GM19452 (cell line): Measurements from ENCODE around the gene MRGPRG.

ENCODE experiments used
- ATAC-seq: cut with Tn5 transposase; IDR thresholded peaks from one replicate; pipeline ENCODE4 v1.9.1; 2021; ENCODE audit not compliant: unreplicated experiment

Gene MRGPRG

GRCh38 chr11:3195251-3196160, 23.1 kb downstream of the MRGPRG start:
- ATAC-seq: no peak

- no peak for ATAC-seq
Measured at GRCh38 chr11:3194016-3194816, 24.4 kb downstream of the MRGPRG start.

- ATAC-seq: no peak
Measured at GRCh38 chr11:3193373-3194015, 25.1 kb downstream of the MRGPRG start.

GRCh38 chr11:3192511-3193372, 25.9 kb downstream of the MRGPRG start:
- ATAC-seq: no peak

GRCh38 chr11:3191586-3192324, 26.9 kb downstream of the MRGPRG start:
- no peak for ATAC-seq

- no peak for ATAC-seq
Measured at GRCh38 chr11:3190600-3190999, 28.0 kb downstream of the MRGPRG start.

- no peak for ATAC-seq
Measured at GRCh38 chr11:3189886-3190583, 28.6 kb downstream of the MRGPRG start.

- ATAC-seq: no peak
Measured at GRCh38 chr11:3189196-3189843, 29.3 kb downstream of the MRGPRG start.

GRCh38 chr11:3188496-3189195, 30.0 kb downstream of the MRGPRG start:
- ATAC-seq: no peak

GRCh38 chr11:3186166-3186953, 32.3 kb downstream of the MRGPRG start:
- no peak for ATAC-seq

- no peak for ATAC-seq
Measured at GRCh38 chr11:3184732-3185347, 33.8 kb downstream of the MRGPRG start.

GRCh38 chr11:3183523-3183922, 35.1 kb downstream of the MRGPRG start:
- no peak for ATAC-seq

- no peak for ATAC-seq
Measured at GRCh38 chr11:3182462-3182852, 36.2 kb downstream of the MRGPRG start.

- no peak for ATAC-seq
Measured at GRCh38 chr11:3181725-3182461, 36.7 kb downstream of the MRGPRG start.

- ATAC-seq: no peak
Measured at GRCh38 chr11:3180869-3181268, 37.7 kb downstream of the MRGPRG start.

- ATAC-seq: no peak
Measured at GRCh38 chr11:3178349-3178748, 40.3 kb downstream of the MRGPRG start.
